ENCODE results near the gene RTTN.

The RTTN gene

GRCh38 chr18:70160073-70160678, 45.3 kb downstream of the RTTN start:
- DNase-seq = no peak
- intact Hi-C loops (cut with DNase I) = no loop called here

GRCh38 chr18:70158992-70159717, 46.3 kb downstream of the RTTN start:
- intact Hi-C loops (cut with DNase I) = no loop called here
- DNase-seq = no peak

GRCh38 chr18:70156886-70157285, 48.6 kb downstream of the RTTN start:
- intact Hi-C loops (cut with DNase I) = no loop called here

GRCh38 chr18:70154591-70155194, 50.8 kb downstream of the RTTN start:
- no peak for DNase-seq
- intact Hi-C loops (cut with DNase I) = no loop called here

More at GRCh38 chr18:70156886-70157285, 48.6 kb downstream of the RTTN start:
- DNase-seq = peak in 13 of 42 donors; percentile 7 to 65 (median 30)

DNA sequence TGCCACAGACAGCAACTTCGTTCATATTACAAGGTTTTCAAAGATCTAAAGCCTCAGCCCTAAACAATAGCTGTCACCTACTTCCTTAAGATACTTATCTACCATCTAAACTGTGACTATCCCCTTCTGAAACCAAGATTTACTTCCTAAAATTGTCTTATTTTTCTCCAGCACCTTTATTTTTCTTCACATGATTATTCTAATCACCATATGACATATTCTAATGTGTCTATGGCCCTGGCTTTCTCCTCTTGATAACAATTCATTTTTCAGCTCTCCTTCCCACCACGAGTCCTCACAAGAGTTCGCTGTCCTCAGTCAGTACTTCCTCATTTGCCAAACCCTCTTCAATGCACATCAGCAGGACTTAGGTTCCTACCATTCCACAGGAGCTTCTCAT, 53.9 kb downstream of the RTTN start:
- no peak for DNase-seq
- intact Hi-C loops (cut with DNase I) = no loop called here

GRCh38 chr18:70149616-70150301, 55.7 kb downstream of the RTTN start:
- peak in 19 of 42 donors; percentile 16 to 78 (median 51) for DNase-seq
- intact Hi-C loops (cut with DNase I) = no loop called here

GRCh38 chr18:70149156-70149555, 56.3 kb downstream of the RTTN start:
- intact Hi-C loops (cut with DNase I) = no loop called here
- DNase-seq = peak in 12 of 42 donors; percentile 15 to 61 (median 37)

DNA sequence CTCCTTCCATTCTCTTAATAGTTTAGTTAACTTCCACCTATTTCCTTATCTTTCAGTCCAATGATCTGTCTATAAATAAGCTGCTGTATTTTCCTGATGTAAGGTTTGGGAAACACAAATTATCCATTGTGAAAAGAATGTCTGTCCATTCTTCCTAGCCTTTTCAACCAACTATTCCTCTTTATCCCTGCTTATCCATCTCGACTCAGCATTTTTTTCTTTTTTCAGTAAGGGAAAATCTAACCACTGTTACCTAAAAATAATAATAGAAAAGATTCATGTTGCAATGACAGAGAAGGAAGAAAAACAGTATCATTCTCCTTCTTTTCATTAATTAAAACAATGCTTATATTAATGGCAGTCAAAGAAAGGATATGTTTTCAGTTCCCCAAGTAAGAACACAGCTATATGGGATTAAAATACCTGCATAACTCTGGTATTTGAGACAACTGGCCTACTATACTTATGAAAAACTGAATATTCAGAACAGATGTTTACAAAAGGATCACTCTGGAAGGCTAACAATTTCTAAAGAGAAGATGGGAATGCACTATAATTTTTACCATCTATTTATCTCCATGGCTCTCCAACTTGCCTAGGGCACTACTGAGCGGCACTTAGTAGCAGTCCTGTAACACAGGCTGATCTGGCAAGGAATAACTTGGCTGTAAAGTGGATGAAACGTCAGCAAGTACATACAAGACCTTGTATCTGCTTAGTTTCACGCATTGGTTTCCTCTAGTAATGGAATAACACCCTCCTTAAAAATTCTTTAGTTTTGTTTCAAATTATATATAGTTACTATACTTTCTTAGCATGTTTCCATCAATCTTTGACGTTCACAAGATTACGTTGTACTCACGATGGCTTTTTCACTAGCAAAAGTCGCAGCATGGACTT, 57.2 kb downstream of the RTTN start:
- DNase-seq = no peak
- intact Hi-C loops (cut with DNase I) = no loop called here

DNA sequence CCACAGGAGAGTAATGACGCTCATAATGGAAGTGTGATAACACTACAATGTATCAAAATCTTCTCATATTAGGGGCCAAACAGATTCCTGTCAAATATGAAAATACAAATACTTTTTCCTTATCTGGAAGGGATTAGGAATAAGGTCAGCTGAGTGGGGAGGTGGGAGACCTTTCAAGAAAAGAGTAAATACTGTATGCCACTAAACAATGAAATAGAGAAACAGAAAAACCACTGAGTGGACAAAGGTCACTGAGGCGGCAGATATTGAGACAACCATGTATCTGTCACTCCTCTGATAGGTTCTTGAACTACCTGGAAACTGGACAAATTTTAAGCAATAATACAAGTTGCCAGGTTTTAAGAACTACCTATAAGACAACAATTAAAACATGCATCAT, 59.3 kb downstream of the RTTN start:
- no peak for DNase-seq
- intact Hi-C loops (cut with DNase I) = no loop called here

GRCh38 chr18:70142001-70142400, 63.5 kb downstream of the RTTN start:
- intact Hi-C loops (cut with DNase I) = no loop called here
- peak in 1 of 42 donors; percentile 7 for DNase-seq

DNA sequence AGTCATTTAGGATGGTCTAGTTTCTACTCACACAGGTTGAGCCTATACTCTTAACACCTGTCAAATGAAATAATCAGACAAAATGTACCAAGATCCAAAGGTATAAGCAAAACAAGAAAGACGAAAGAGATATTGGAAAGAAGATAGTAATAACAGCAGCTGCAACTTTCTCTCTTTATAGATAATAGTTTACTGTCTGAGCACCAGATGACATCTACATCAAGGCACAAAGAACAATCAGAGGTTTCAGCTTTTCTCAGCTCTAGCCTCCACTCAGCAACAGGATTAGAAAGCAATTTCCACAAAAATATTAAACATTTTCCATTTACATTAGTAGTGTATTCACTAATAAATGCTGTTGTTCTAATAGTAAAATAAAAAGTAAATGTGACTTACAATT, 66.3 kb downstream of the RTTN start:
- DNase-seq = peak in 3 of 42 donors; percentile 9 to 32 (median 12)

GRCh38 chr18:70135604-70136003, 69.9 kb downstream of the RTTN start:
- no peak for DNase-seq
- intact Hi-C loops (cut with DNase I) = no loop called here

More for the DNA sequence above, 66.3 kb downstream of the RTTN start:
- intact Hi-C loops (cut with DNase I) = no loop called here

- no peak for DNase-seq
- intact Hi-C loops (cut with DNase I) = no loop called here
Measured at GRCh38 chr18:70132999-70133398, 72.5 kb downstream of the RTTN start.

DNA sequence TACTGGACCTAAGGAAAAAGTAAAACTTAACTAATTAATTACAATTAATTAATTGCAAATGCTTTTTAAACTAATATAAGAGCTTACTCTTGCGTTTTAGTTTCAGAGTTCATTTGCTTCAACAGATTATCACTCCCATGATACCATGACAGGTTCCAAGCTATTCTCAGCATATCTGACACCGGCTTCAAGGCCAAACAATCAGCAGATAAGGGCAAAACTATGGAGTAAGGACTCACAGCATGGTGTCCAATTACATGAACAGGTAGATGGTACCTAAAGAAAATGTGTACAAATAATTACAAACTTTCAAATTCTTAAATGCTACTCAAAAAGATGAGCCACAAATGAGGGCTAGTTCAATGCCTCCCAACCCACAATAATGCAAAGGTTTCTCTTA, 77.2 kb downstream of the RTTN start:
- intact Hi-C loops (cut with DNase I) = no loop called here
- DNase-seq = no peak

GRCh38 chr18:70127359-70127758, 78.1 kb downstream of the RTTN start:
- DNase-seq = no peak
- intact Hi-C loops (cut with DNase I) = no loop called here

GRCh38 chr18:70126832-70127231, 78.7 kb downstream of the RTTN start:
- intact Hi-C loops (cut with DNase I) = no loop called here
- DNase-seq = no peak

GRCh38 chr18:70124139-70124538, 81.3 kb downstream of the RTTN start:
- intact Hi-C loops (cut with DNase I) = no loop called here
- no peak for DNase-seq

DNA sequence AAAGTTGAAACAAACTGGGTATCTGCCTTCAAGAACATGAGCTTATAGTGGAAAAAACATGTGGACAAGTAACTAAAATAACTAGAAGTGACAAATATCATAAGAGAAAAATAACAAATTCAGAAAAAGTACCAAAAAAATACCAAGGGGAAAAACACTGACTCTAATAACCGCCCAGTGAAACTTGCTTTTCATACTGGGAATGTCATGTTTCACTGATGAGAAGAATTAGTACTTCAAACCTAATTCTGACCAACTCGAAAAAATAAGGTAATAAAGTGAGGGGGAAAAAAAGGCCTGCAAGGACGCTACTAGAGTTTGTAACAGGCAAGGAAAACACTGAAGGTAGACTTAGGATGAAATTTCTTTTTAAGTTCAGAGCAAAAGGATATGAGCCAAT, 83.6 kb downstream of the RTTN start:
- no peak for DNase-seq
- intact Hi-C loops (cut with DNase I) = no loop called here

GRCh38 chr18:70116949-70117348, 88.5 kb downstream of the RTTN start:
- DNase-seq = no peak
- intact Hi-C loops (cut with DNase I) = no loop called here

Measured in head of caudate nucleus (tissue), 42 donors.